Activated CD4-positive, alpha-beta T cell treated with anti-CD3 and anti-CD28 coated beads for 36 hours (primary cell): ENCODE measurements around the gene SERPINB3. TPM values are rescaled to one million over a fixed set of nuclear protein-coding genes. Genes with fewer than 3 reads are reported as not detected.

Source experiments
- ATAC-seq: fragments of 200-7000 bp; cut with Tn5 transposase; one replicate; pipeline ENCODE4 v1.10.0; 2021; ENCODE audit warnings: mild to moderate bottlenecking, moderate library complexity
- CTCF ChIA-PET: fragments of 350-600 bp; sonication (Branson Sonifier 250); formaldehyde crosslinking; loops from one replicate; lab custom pipeline; 2021; ENCODE audit warnings: antibody characterized with exemption; lab: Charles Lee
- POLR2A ChIA-PET: fragments of 350-600 bp; sonication (Branson Sonifier 250); formaldehyde crosslinking; loops from one replicate; lab custom pipeline; 2021; ENCODE audit warnings: antibody characterized with exemption, inconsistent platforms; lab: Charles Lee
- DNase-seq: peaks from one replicate; pipeline ENCODE4 v3.0.0-alpha.2; 2020
- H3K27ac Mint-ChIP-seq: one replicate; pipeline ENCODE4 v1.8.0; 2021; ENCODE audit warnings: mixed read lengths
- H3K27me3 Mint-ChIP-seq: one replicate; pipeline ENCODE4 v1.8.0; 2021; ENCODE audit warnings: mixed read lengths
- H3K36me3 Mint-ChIP-seq: one replicate; pipeline ENCODE4 v1.8.0; 2021; ENCODE audit warnings: low read depth, mixed read lengths
- H3K4me1 Mint-ChIP-seq: one replicate; pipeline ENCODE4 v1.8.0; 2021; ENCODE audit warnings: mixed read lengths
- H3K4me3 Mint-ChIP-seq: one replicate; pipeline ENCODE4 v1.8.0; 2021; ENCODE audit warnings: mild to moderate bottlenecking, moderate library complexity, mixed read lengths
- H3K9me3 Mint-ChIP-seq: one replicate; pipeline ENCODE4 v1.8.0; 2021; ENCODE audit warnings: low read depth, mixed read lengths
- intact Hi-C, 2 experiments: fragments of 100-400 bp; cut with DNase I in 1 of 2; cut with micrococcal nuclease in 1 of 2; formaldehyde crosslinking; loops; one replicate each; pipeline versions ENCODE4 v1.14.2 to v1.15.1; 2022 to 2024; cut with DNase I, micrococcal nuclease
- total RNA-seq, 2 experiments: library from RNA; stranded (reverse); gene quantifications; one replicate each; pipeline ENCODE4 v1.2.3, GENCODE V29; 2021

The SERPINB3 gene
- total RNA-seq, 2 experiments from 2014 or later, result not detected

DNA sequence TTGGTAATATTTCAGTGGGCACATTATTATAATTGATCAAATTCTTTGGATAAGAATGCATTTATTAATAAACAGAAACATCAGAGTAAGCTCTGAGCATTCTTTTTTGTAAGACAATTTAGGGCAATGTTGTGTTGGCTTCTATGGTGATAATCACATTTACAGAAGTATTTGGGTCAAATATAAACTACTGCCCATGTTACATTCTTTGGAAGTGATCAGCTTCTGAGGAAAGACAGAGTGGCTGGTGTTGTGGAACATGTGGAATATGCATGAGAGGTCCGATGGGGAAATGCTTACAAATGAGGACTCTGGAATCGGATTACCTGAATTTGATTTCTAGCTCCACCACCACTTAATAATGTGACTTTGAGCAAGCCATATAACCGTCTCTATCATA lies 55.2 kb downstream of the SERPINB3 start:
- DNase-seq (no peak), ATAC-seq (no peak)
- Mint-ChIP-seq H3K9me3 (peaks cover 2% of the 10 kb centered on the region), H3K27ac (no peak overlapping the region), H3K4me1 (no peaks in the 10 kb centered on the region), H3K27me3 (peaks cover 7% of the 10 kb centered on the region), H3K36me3 (no peaks in the 10 kb centered on the region), H3K4me3 (no peak overlapping the region)
- intact Hi-C loops, result no loop called here
- ChIA-PET CTCF (interaction anchor here (0.6 to 1.3 kb wide), 2 partner anchors 28 to 505 kb away, joined by 3 read pairs; no protein-coding TSS in a partner anchor), POLR2A (no interaction called here)

Other genes starting within 250 kb of the SERPINB3 start
- gene VPS4B, start 239.4 kb downstream of the SERPINB3 start, total RNA-seq, result 10 to 100 TPM; 40.7 to 48.4 TPM
- gene SERPINB5, start 184.9 kb downstream of the SERPINB3 start, total RNA-seq, result not detected
- not detected for gene SERPINB12, start 119.5 kb downstream of the SERPINB3 start, total RNA-seq
- gene SERPINB13, start 74.5 kb downstream of the SERPINB3 start, total RNA-seq, result not detected
- gene SERPINB4, start 17.6 kb downstream of the SERPINB3 start, total RNA-seq, result not detected
- gene SERPINB11, start 41.1 kb upstream of the SERPINB3 start, total RNA-seq, result not detected
- gene SERPINB7, start 113.5 kb upstream of the SERPINB3 start, total RNA-seq, result not detected
- gene SERPINB2, start 225.8 kb upstream of the SERPINB3 start, total RNA-seq, result not detected
- not detected for gene SERPINB10, start 246.1 kb upstream of the SERPINB3 start, total RNA-seq